ENCODE results near the gene STUM. TPM values are rescaled to one million over a fixed set of nuclear protein-coding genes. Genes with fewer than 3 reads are reported as not detected.

STUM gene
- polyA plus RNA-seq, 1 of the 3 experiments (the other 2 are of a cell fraction) = not detected

DNA sequence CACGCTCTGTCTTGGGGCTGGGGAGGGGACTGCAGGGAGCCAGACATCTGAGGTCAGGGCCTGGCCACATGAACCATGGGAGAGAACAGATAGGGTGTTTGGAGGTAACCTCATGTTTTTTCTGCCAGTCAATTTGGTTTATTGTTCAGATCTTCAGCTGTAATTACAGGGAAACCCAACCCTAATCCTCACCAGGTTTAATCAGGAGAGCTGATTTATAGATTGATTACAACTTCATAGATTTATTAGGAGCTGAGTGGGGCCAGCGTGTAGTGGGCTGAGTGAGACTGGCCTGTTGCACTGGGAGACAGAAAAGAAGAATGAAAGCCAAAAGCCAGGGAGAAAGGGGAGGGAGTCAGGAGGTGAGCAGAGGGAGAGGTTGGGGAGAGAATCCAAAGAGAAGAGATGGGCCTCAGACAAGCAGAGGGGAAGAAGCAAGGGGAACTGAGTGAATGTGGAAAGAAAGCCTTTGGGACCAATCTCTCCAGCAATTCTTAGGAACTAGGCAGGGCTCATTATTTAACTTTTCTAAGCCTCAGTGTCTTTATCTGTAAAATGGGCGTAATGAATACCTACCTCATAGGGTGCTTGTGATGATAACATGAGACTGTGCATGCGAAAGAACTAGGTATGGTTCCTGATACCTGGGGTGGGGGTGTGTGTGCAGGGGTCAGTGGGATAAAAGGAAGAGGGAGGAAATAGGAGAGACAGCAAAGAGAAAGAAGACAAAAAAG, 17.0 kb upstream of the STUM start:
- Histone ChIP-seq H3K4me3 (ENCODE audit: low read depth in 2 of 2, low read length in 1 of 2) (no peak overlapping the region), H3K36me3 (replicated peaks in 1 of 2; ENCODE audit: control insufficient read depth in 1 of 2, insufficient read depth in 2 of 2, low read length in 1 of 2) (no peaks in the 10 kb centered on the region), H3K27ac (ENCODE audit: low read depth in 2 of 2, low read length in 1 of 2) (no peak overlapping the region), H3K79me2 (ENCODE audit: insufficient read depth) (no peaks in the 10 kb centered on the region), H3K9ac (no peak overlapping the region), H2AFZ (ENCODE audit: low read depth) (no peak overlapping the region), H3K27me3 (ENCODE audit: insufficient read depth) (peaks cover 9% of the 10 kb centered on the region; the same call in 1 of the 2 replicates), H3K9me3 (no peaks in the 10 kb centered on the region), H3K4me2 (no peak overlapping the region), H3K9me2 (no peaks in the 10 kb centered on the region), H4K20me1 (ENCODE audit: insufficient read depth) (no peaks in the 10 kb centered on the region), H3F3A (replicated peaks; ENCODE audit: insufficient read depth) (no peaks in the 10 kb centered on the region), H3K4me1 (ENCODE audit: control insufficient read depth in 1 of 2, insufficient read depth in 2 of 2, low read depth in 1 of 2, low read length in 1 of 2) (no peaks in the 10 kb centered on the region; a peak in 1 of 4 replicates)
- CTCF ChIA-PET = interaction anchor here (1.0 to 3.6 kb wide), 2 partner anchors 16 to 107 kb away, joined by 4 to 18 read pairs; no protein-coding TSS in a partner anchor
- 63% methylated on average over 4 of the region's 4 CpGs for WGBS (ENCODE audit: low lambda C conversion rate)
- TF ChIP-seq TCF12 (IDR thresholded peaks at IDR 0.05) = no peak
- TF ChIP-seq NRF1 (IDR thresholded peaks at IDR 0.05; ENCODE audit: low read depth, low read length) = no peak
- TF ChIP-seq SMC3 (IDR thresholded peaks at IDR 0.05; ENCODE audit: low read depth, low read length) = no peak
- TF ChIP-seq GATA2 (CRISPR knock-in tag; IDR thresholded peaks at IDR 0.05) = no peak
- TF ChIP-seq RCOR1 (IDR thresholded peaks at IDR 0.05; ENCODE audit: low read length) = no peak
- no peak for TF ChIP-seq MXI1 (IDR thresholded peaks at IDR 0.05; ENCODE audit: low read depth, low read length)
- TF ChIP-seq TAF1 (IDR thresholded peaks at IDR 0.05; ENCODE audit: borderline replicate concordance, low read depth, low read length) = no peak
- TF ChIP-seq RAD21 (IDR thresholded peaks at IDR 0.05; ENCODE audit: low read length) = no peak
- no peak for TF ChIP-seq FOXM1 (IDR thresholded peaks at IDR 0.05; ENCODE audit: low read depth)
- TF ChIP-seq IRF3 (IDR thresholded peaks at IDR 0.05; ENCODE audit: low read depth, low read length) = no peak
- TF ChIP-seq, protein P1, sequence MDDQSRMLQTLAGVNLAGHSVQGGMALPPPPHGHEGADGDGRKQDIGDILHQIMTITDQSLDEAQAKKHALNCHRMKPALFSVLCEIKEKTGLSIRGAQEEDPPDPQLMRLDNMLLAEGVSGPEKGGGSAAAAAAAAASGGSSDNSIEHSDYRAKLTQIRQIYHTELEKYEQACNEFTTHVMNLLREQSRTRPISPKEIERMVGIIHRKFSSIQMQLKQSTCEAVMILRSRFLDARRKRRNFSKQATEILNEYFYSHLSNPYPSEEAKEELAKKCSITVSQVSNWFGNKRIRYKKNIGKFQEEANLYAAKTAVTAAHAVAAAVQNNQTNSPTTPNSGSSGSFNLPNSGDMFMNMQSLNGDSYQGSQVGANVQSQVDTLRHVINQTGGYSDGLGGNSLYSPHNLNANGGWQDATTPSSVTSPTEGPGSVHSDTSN (IDR thresholded peaks at IDR 0.05) = no peak
- TF ChIP-seq, protein P2, sequence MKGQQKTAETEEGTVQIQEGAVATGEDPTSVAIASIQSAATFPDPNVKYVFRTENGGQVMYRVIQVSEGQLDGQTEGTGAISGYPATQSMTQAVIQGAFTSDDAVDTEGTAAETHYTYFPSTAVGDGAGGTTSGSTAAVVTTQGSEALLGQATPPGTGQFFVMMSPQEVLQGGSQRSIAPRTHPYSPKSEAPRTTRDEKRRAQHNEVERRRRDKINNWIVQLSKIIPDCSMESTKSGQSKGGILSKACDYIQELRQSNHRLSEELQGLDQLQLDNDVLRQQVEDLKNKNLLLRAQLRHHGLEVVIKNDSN (IDR thresholded peaks at IDR 0.05; ENCODE audit: borderline replicate concordance, low read depth) = no peak
- TF ChIP-seq, protein P3, sequence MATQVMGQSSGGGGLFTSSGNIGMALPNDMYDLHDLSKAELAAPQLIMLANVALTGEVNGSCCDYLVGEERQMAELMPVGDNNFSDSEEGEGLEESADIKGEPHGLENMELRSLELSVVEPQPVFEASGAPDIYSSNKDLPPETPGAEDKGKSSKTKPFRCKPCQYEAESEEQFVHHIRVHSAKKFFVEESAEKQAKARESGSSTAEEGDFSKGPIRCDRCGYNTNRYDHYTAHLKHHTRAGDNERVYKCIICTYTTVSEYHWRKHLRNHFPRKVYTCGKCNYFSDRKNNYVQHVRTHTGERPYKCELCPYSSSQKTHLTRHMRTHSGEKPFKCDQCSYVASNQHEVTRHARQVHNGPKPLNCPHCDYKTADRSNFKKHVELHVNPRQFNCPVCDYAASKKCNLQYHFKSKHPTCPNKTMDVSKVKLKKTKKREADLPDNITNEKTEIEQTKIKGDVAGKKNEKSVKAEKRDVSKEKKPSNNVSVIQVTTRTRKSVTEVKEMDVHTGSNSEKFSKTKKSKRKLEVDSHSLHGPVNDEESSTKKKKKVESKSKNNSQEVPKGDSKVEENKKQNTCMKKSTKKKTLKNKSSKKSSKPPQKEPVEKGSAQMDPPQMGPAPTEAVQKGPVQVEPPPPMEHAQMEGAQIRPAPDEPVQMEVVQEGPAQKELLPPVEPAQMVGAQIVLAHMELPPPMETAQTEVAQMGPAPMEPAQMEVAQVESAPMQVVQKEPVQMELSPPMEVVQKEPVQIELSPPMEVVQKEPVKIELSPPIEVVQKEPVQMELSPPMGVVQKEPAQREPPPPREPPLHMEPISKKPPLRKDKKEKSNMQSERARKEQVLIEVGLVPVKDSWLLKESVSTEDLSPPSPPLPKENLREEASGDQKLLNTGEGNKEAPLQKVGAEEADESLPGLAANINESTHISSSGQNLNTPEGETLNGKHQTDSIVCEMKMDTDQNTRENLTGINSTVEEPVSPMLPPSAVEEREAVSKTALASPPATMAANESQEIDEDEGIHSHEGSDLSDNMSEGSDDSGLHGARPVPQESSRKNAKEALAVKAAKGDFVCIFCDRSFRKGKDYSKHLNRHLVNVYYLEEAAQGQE (IDR thresholded peaks at IDR 0.05; ENCODE audit: low read depth, low read length) = no peak
- TF ChIP-seq CHD2 (IDR thresholded peaks at IDR 0.05; ENCODE audit: low read length, partially characterized antibody) = no peak
- no peak for TF ChIP-seq POLR2AphosphoS5 (IDR thresholded peaks at IDR 0.05; ENCODE audit: low read depth, low read length)
- TF ChIP-seq RXRA (IDR thresholded peaks at IDR 0.05; ENCODE audit: borderline replicate concordance, low read depth) = no peak
- TF ChIP-seq, protein P4, sequence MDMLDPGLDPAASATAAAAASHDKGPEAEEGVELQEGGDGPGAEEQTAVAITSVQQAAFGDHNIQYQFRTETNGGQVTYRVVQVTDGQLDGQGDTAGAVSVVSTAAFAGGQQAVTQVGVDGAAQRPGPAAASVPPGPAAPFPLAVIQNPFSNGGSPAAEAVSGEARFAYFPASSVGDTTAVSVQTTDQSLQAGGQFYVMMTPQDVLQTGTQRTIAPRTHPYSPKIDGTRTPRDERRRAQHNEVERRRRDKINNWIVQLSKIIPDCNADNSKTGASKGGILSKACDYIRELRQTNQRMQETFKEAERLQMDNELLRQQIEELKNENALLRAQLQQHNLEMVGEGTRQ (IDR thresholded peaks at IDR 0.05; ENCODE audit: borderline replicate concordance, low read depth, low read length) = no peak
- TF ChIP-seq GABPA (IDR thresholded peaks at IDR 0.05; ENCODE audit: low read depth) = no peak
- TF ChIP-seq MEF2A (IDR thresholded peaks at IDR 0.05; ENCODE audit: borderline replicate concordance, low read depth) = no peak
- TF ChIP-seq ELF1 (IDR thresholded peaks at IDR 0.05) = no peak
- DNase-seq = no peak
- POLR2A ChIA-PET = no interaction called here
